Activated T-cell treated with anti-CD3 and anti-CD28 coated beads for 24 hours (primary cell): ENCODE results near the gene SRR.
"Not testable (repeated sequence)": the region's sequence is repeated elsewhere in the genome, so short reads cannot be mapped to it uniquely, and the experiment has no call there.

Experiments
- DNase-seq: peaks from one replicate; pipeline ENCODE4 v3.0.0-alpha.2; 2020; ENCODE audit warnings: low read depth

The SRR gene

GRCh38 chr17:2292100-2292499 lies 11.7 kb upstream of the SRR start:
- no peak for DNase-seq

- no peak for DNase-seq
These were observed 8.2 kb upstream of the SRR start for GRCh38 chr17:2295575-2295974.

GRCh38 chr17:2297023-2297422 lies 6.7 kb upstream of the SRR start:
- no peak for DNase-seq

GRCh38 chr17:2299136-2299535 lies 4.6 kb upstream of the SRR start:
- DNase-seq: no peak

- no peak for DNase-seq
These were observed 4.0 kb upstream of the SRR start for GRCh38 chr17:2299756-2300155.

- DNase-seq: no peak
These were observed 959 bp upstream of the SRR start for GRCh38 chr17:2302778-2303203.

- DNase-seq: no peak
These were observed 1.2 kb downstream of the SRR start for GRCh38 chr17:2304931-2305330.

GRCh38 chr17:2309338-2310154 lies 5.8 kb downstream of the SRR start:
- no peak for DNase-seq

GRCh38 chr17:2312736-2313135 lies 9.0 kb downstream of the SRR start:
- DNase-seq: no peak

GRCh38 chr17:2316916-2317205 lies 13.1 kb downstream of the SRR start:
- DNase-seq: not testable (repeated sequence)

- no peak for DNase-seq
These were observed 14.0 kb downstream of the SRR start for GRCh38 chr17:2317796-2318195.

GRCh38 chr17:2319051-2319450 lies 15.3 kb downstream of the SRR start:
- no peak for DNase-seq

GRCh38 chr17:2321399-2321798 lies 17.6 kb downstream of the SRR start:
- DNase-seq: no peak

- no peak for DNase-seq
These were observed 20.0 kb downstream of the SRR start for GRCh38 chr17:2323629-2324314.

- DNase-seq: no peak
These were observed 27.6 kb downstream of the SRR start for GRCh38 chr17:2331303-2331702.

- no peak for DNase-seq
These were observed 32.0 kb downstream of the SRR start for GRCh38 chr17:2335726-2336214.

GRCh38 chr17:2336215-2336851 lies 32.6 kb downstream of the SRR start, which contains the start of gene TSR1:
TSR1 (minus strand) TSS chr17:2336457; CDS start chr17:2336427, 30 bp downstream.
- peak; percentile 87 for DNase-seq

- DNase-seq: peak; percentile 63
These were observed 33.2 kb downstream of the SRR start, which contains the start of gene SGSM2 for GRCh38 chr17:2336852-2337543. SGSM2 (plus strand) TSS chr17:2337501; CDS start chr17:2337689, 188 bp downstream.

GRCh38 chr17:2337544-2338314 lies 34.0 kb downstream of the SRR start:
- no peak for DNase-seq

- DNase-seq: no peak
These were observed 34.5 kb downstream of the SRR start for GRCh38 chr17:2338315-2338657.

- no peak for DNase-seq
These were observed 39.7 kb downstream of the SRR start for GRCh38 chr17:2343421-2343820.

GRCh38 chr17:2344528-2344927 lies 40.8 kb downstream of the SRR start:
- no peak for DNase-seq
